ENCODE measurements around the gene CCR1. TPM values are rescaled to one million over a fixed set of nuclear protein-coding genes. Genes with fewer than 3 reads are reported as not detected.

CCR1 gene
- total and polyA plus RNA-seq, 2 of the 4 experiments (the other 2 are of a cell fraction) = not detected

- no peak for TF ChIP-seq FOS (IDR thresholded peaks at IDR 0.05; ENCODE audit: low read depth, low read length)
- TF ChIP-seq MAFK (IDR thresholded peaks at IDR 0.05; ENCODE audit: low read depth, low read length) = no peak
- TF ChIP-seq, protein P1, sequence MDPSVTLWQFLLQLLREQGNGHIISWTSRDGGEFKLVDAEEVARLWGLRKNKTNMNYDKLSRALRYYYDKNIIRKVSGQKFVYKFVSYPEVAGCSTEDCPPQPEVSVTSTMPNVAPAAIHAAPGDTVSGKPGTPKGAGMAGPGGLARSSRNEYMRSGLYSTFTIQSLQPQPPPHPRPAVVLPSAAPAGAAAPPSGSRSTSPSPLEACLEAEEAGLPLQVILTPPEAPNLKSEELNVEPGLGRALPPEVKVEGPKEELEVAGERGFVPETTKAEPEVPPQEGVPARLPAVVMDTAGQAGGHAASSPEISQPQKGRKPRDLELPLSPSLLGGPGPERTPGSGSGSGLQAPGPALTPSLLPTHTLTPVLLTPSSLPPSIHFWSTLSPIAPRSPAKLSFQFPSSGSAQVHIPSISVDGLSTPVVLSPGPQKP (IDR thresholded peaks at IDR 0.05; ENCODE audit: borderline replicate concordance, low read depth, low read length) = no peak
- TF ChIP-seq SMC3 (IDR thresholded peaks at IDR 0.05; ENCODE audit: low read depth, low read length) = no peak
- TF ChIP-seq POLR2A (IDR thresholded peaks at IDR 0.05; ENCODE audit: low read depth, low read length) = no peak
- TF ChIP-seq CEBPB (IDR thresholded peaks at IDR 0.05; ENCODE audit: low read depth, low read length) = no peak
- no peak for TF ChIP-seq BHLHE40 (IDR thresholded peaks at IDR 0.05; ENCODE audit: low read depth, low read length)
- no peak for TF ChIP-seq CHD1 (IDR thresholded peaks at IDR 0.05; ENCODE audit: low read depth, low read length)
- TF ChIP-seq, protein P2, sequence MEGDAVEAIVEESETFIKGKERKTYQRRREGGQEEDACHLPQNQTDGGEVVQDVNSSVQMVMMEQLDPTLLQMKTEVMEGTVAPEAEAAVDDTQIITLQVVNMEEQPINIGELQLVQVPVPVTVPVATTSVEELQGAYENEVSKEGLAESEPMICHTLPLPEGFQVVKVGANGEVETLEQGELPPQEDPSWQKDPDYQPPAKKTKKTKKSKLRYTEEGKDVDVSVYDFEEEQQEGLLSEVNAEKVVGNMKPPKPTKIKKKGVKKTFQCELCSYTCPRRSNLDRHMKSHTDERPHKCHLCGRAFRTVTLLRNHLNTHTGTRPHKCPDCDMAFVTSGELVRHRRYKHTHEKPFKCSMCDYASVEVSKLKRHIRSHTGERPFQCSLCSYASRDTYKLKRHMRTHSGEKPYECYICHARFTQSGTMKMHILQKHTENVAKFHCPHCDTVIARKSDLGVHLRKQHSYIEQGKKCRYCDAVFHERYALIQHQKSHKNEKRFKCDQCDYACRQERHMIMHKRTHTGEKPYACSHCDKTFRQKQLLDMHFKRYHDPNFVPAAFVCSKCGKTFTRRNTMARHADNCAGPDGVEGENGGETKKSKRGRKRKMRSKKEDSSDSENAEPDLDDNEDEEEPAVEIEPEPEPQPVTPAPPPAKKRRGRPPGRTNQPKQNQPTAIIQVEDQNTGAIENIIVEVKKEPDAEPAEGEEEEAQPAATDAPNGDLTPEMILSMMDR (conservative IDR thresholded peaks at IDR 0.05; ENCODE audit: low read depth, low read length) = no peak
- no peak for TF ChIP-seq MAZ (IDR thresholded peaks at IDR 0.05; ENCODE audit: borderline replicate concordance, low read depth, low read length)
- no peak for TF ChIP-seq MXI1 (IDR thresholded peaks at IDR 0.05; ENCODE audit: borderline replicate concordance, low read depth, low read length)
- TF ChIP-seq RFX5 (IDR thresholded peaks at IDR 0.05; ENCODE audit: low read depth, low read length) = no peak
- TF ChIP-seq RAD21 (IDR thresholded peaks at IDR 0.05; ENCODE audit: low read length) = no peak
- TF ChIP-seq USF2 (IDR thresholded peaks at IDR 0.05; ENCODE audit: low read depth, low read length) = no peak
- TF ChIP-seq NFE2L2 (IDR thresholded peaks at IDR 0.05; ENCODE audit: low read depth, low read length) = no peak
- TF ChIP-seq RCOR1 (IDR thresholded peaks at IDR 0.05; ENCODE audit: insufficient replicate concordance, low read length) = no peak
- no peak overlapping the region for H3K56ac ChIP-seq (ENCODE audit: extremely low read depth, insufficient read depth, low read length)
- H3K4me2 ChIP-seq (ENCODE audit: low read depth, low read length) = no peak overlapping the region
- WGBS, 2 experiments (ENCODE audit: extremely low coverage in 2 of 2, insufficient read length in 1 of 2) = no CpG with 5 or more reads among the region's 2 CpGs
- no peak overlapping the region for H2BK20ac ChIP-seq (ENCODE audit: low read depth, low read length)
- no peak overlapping the region for H2AK9ac ChIP-seq (replicated peaks; ENCODE audit: low read depth, low read length, poor library complexity)
- no peak overlapping the region for H4K8ac ChIP-seq (ENCODE audit: low read depth in 2 of 2, low read length in 2 of 2)
- H2BK15ac ChIP-seq (ENCODE audit: low read depth, low read length) = no peak overlapping the region
- ATAC-seq (ENCODE audit: low read depth) = no peak
- no peak overlapping the region for H3K9ac ChIP-seq (ENCODE audit: low read depth, low read length)
- H2AFZ ChIP-seq (replicated peaks; ENCODE audit: low read length, poor library complexity) = no peak overlapping the region
- H3K4me1 ChIP-seq (ENCODE audit: control insufficient read depth, insufficient read depth, low read length) = peaks cover 6% of the 10 kb centered on the region; the same call in 1 of the 2 replicates
- no peak overlapping the region for H3K23ac ChIP-seq (ENCODE audit: low read depth, low read length)
- H3K9me3 ChIP-seq (ENCODE audit: control insufficient read depth, insufficient read depth, low read length) = no peaks in the 10 kb centered on the region
- H3K9me1 ChIP-seq (ENCODE audit: insufficient read depth, low read length) = no peaks in the 10 kb centered on the region
- H3K4ac ChIP-seq (ENCODE audit: low read depth, low read length) = no peak overlapping the region
- ChIA-PET CTCF (interaction anchor here (0.6 to 2.2 kb wide), 11 partner anchors 9 to 398 kb away, joined by 3 to 9 read pairs (median 4); no protein-coding TSS in a partner anchor), POLR2A (ENCODE audit: unreplicated experiment) (no interaction called here)
- peaks cover 20% of the 10 kb centered on the region for H3K27me3 ChIP-seq (ENCODE audit: control insufficient read depth, insufficient read depth, low read length)
- dilution Hi-C loops (cut with HindIII; ENCODE audit: low sequenced_read_pairs, unreplicated experiment) (no loop called here), intact Hi-C loops (cut with micrococcal nuclease) (loop anchor here (2.0 to 5.0 kb wide), 2 partner anchors 120 to 163 kb away; partner anchors contain the start of gene CCR5), in situ Hi-C loops (cut with MboI; ENCODE audit: low sequenced_read_pairs) (no loop called here)
- no peak overlapping the region for H4K91ac ChIP-seq (ENCODE audit: insufficient read depth, low read depth, low read length)
- no peaks in the 10 kb centered on the region for H3K36me3 ChIP-seq (ENCODE audit: control insufficient read depth, insufficient read depth, low read length)
- no peak overlapping the region for H3K4me3 ChIP-seq (ENCODE audit: insufficient read depth, low read depth, low read length)
- no peak for DNase-seq
- H2BK120ac ChIP-seq (ENCODE audit: low read depth, low read length) = no peak overlapping the region
- no peak overlapping the region for H4K5ac ChIP-seq (ENCODE audit: low read depth, low read length)
- H2BK5ac ChIP-seq (ENCODE audit: low read depth, low read length, poor library complexity, severe bottlenecking) = no peak overlapping the region
- H3K18ac ChIP-seq (ENCODE audit: low read depth, low read length) = no peak overlapping the region
- no peaks in the 10 kb centered on the region for H3K79me1 ChIP-seq (ENCODE audit: low read depth in 1 of 2, low read length in 2 of 2)
- no peaks in the 10 kb centered on the region for H4K20me1 ChIP-seq (ENCODE audit: insufficient read depth, low read length)
- no peak overlapping the region for H2AK5ac ChIP-seq (ENCODE audit: low read depth, low read length)
- BruUV-seq (replicated peaks) = no TSS peak
- H3K27ac ChIP-seq (ENCODE audit: insufficient read depth, low read length) = no peak overlapping the region
- no peak overlapping the region for H3K14ac ChIP-seq (replicated peaks; ENCODE audit: low read depth, low read length)
Observed at GRCh38 chr3:46209053-46209452, 940 bp upstream of the CCR1 start.

Data from IMR-90 (cell line).